ENCODE measurements around the gene NLRP3.
"Not testable (repeated sequence)": the region's sequence is repeated elsewhere in the genome, so short reads cannot be mapped to it uniquely, and the experiment has no call there.

NLRP3 gene

GRCh38 chr1:247390996-247391395 lies 25.0 kb upstream of the NLRP3 start:
- DNase-seq (ENCODE audit: low read depth), result no peak

- no peak for DNase-seq (ENCODE audit: low read depth)
Measured at GRCh38 chr1:247392088-247392487, 23.9 kb upstream of the NLRP3 start.

GRCh38 chr1:247395075-247395474 lies 20.9 kb upstream of the NLRP3 start:
- DNase-seq (ENCODE audit: low read depth), result not testable (repeated sequence)

GRCh38 chr1:247400685-247401084 lies 15.3 kb upstream of the NLRP3 start:
- DNase-seq (ENCODE audit: low read depth), result no peak

- no peak for DNase-seq (ENCODE audit: low read depth)
Measured at GRCh38 chr1:247401310-247402119, 14.5 kb upstream of the NLRP3 start.

- DNase-seq (ENCODE audit: low read depth), result no peak
Measured at GRCh38 chr1:247402120-247402675, 13.8 kb upstream of the NLRP3 start.

GRCh38 chr1:247406014-247406656 lies 9.8 kb upstream of the NLRP3 start:
- DNase-seq (ENCODE audit: low read depth), result no peak

GRCh38 chr1:247407180-247407616 lies 8.8 kb upstream of the NLRP3 start:
- no peak for DNase-seq (ENCODE audit: low read depth)

GRCh38 chr1:247408100-247408499 lies 7.9 kb upstream of the NLRP3 start:
- DNase-seq (ENCODE audit: low read depth), result no peak

- DNase-seq (ENCODE audit: low read depth), result no peak
Measured at GRCh38 chr1:247409869-247410544, 6.0 kb upstream of the NLRP3 start.

GRCh38 chr1:247411621-247412327 lies 4.2 kb upstream of the NLRP3 start:
- no peak for DNase-seq (ENCODE audit: low read depth)

- DNase-seq (ENCODE audit: low read depth), result no peak
Measured at GRCh38 chr1:247417831-247418230, 1.9 kb downstream of the NLRP3 start.

- no peak for DNase-seq (ENCODE audit: low read depth)
Measured at GRCh38 chr1:247419336-247419735, 3.4 kb downstream of the NLRP3 start.

- no peak for DNase-seq (ENCODE audit: low read depth)
Measured at GRCh38 chr1:247421074-247421473, 5.1 kb downstream of the NLRP3 start.

GRCh38 chr1:247429496-247429895 lies 13.5 kb downstream of the NLRP3 start:
- no peak for DNase-seq (ENCODE audit: low read depth)

- DNase-seq (ENCODE audit: low read depth), result no peak
Measured at GRCh38 chr1:247430434-247430833, 14.5 kb downstream of the NLRP3 start.

- DNase-seq (ENCODE audit: low read depth), result no peak
Measured at GRCh38 chr1:247431643-247432042, 15.7 kb downstream of the NLRP3 start.

GRCh38 chr1:247434005-247434404 lies 18.0 kb downstream of the NLRP3 start:
- no peak for DNase-seq (ENCODE audit: low read depth)

- DNase-seq (ENCODE audit: low read depth), result no peak
Measured at GRCh38 chr1:247435030-247435758, 19.2 kb downstream of the NLRP3 start.

GRCh38 chr1:247435759-247436147 lies 19.8 kb downstream of the NLRP3 start:
- DNase-seq (ENCODE audit: low read depth), result no peak

Data from EH (cell line).